IMR-90 (cell line): Measurements from ENCODE around the gene NKX1-1. TPM values are rescaled to one million over a fixed set of nuclear protein-coding genes. Genes with fewer than 3 reads are reported as not detected.

Source experiments
- ATAC-seq: fragments of 200-7000 bp; cut with Tn5 transposase; 2 replicates; pipeline ENCODE4 v1.9.1; 2020; ENCODE audit warnings: low read depth, mild to moderate bottlenecking, moderate library complexity
- BruUV-seq: library from RNA; stranded (reverse); fragments of 400-500 nt; replicated peaks from 2 replicates; lab custom pipeline; 2021; lab: Mats Ljungman, UMichigan
- CTCF ChIA-PET: fragments of 300-600 bp; formaldehyde crosslinking; extraction: SDS; loops from one replicate; lab custom pipeline; 2021; ENCODE audit warnings: antibody characterized with exemption; lab: Yijun Ruan, JAX
- POLR2A ChIA-PET: fragments of 300-600 bp; sonication (Branson Sonifier 250); formaldehyde crosslinking; loops from one replicate; lab custom pipeline; 2022; ENCODE audit warnings: antibody characterized with exemption; ENCODE audit not compliant: unreplicated experiment; lab: Charles Lee
- DNase-seq: peaks from one replicate; pipeline ENCODE4 v3.0.0; 2013
- H2AFZ ChIP-seq: replicated peaks from 2 replicates; pipeline ENCODE3; 2013; ENCODE audit warnings: low read length, mild to moderate bottlenecking; ENCODE audit not compliant: poor library complexity
- H2AK5ac ChIP-seq: 2 replicates; pipeline ENCODE4 v1.6.1; 2013; ENCODE audit warnings: low read depth, low read length, inconsistent platforms
- H2AK9ac ChIP-seq: replicated peaks from 2 replicates; pipeline ENCODE3; 2013; ENCODE audit warnings: mild to moderate bottlenecking, low read depth, low read length, moderate library complexity; ENCODE audit not compliant: poor library complexity
- H2BK120ac ChIP-seq: 2 replicates; pipeline ENCODE4 v1.6.1; 2013; ENCODE audit warnings: low read depth, low read length, inconsistent platforms
- H2BK15ac ChIP-seq: 3 replicates; pipeline ENCODE4 v1.6.1; 2013; ENCODE audit warnings: low read depth, low read length, inconsistent platforms
- H2BK20ac ChIP-seq: 2 replicates; pipeline ENCODE4 v1.6.1; 2013; ENCODE audit warnings: low read depth, mild to moderate bottlenecking, inconsistent platforms, low read length, moderate library complexity
- H2BK5ac ChIP-seq: 2 replicates; pipeline ENCODE4 v1.6.1; 2013; ENCODE audit warnings: mild to moderate bottlenecking, low read depth, low read length, inconsistent platforms; ENCODE audit not compliant: poor library complexity, severe bottlenecking
- H3K14ac ChIP-seq: replicated peaks from 2 replicates; pipeline ENCODE4 v1.6.1; 2013; ENCODE audit warnings: low read depth, low read length, inconsistent platforms
- H3K18ac ChIP-seq: 2 replicates; pipeline ENCODE4 v1.6.1; 2013; ENCODE audit warnings: low read depth, low read length, control low read depth
- H3K23ac ChIP-seq: 2 replicates; pipeline ENCODE4 v1.6.1; 2013; ENCODE audit warnings: low read depth, low read length, inconsistent platforms
- H3K27ac ChIP-seq: 2 replicates; pipeline ENCODE4 v1.5.1; 2013; ENCODE audit warnings: mild to moderate bottlenecking, control low read depth, low read length; ENCODE audit not compliant: insufficient read depth
- H3K27me3 ChIP-seq: 2 replicates; pipeline ENCODE4 v1.6.1; 2013; ENCODE audit warnings: low read length; ENCODE audit not compliant: control insufficient read depth, insufficient read depth
- H3K36me3 ChIP-seq: 2 replicates; pipeline ENCODE4 v1.6.1; 2013; ENCODE audit warnings: low read length, mixed read lengths; ENCODE audit not compliant: control insufficient read depth, insufficient read depth
- H3K4ac ChIP-seq: 2 replicates; pipeline ENCODE4 v1.6.1; 2013; ENCODE audit warnings: low read depth, low read length, inconsistent platforms
- H3K4me1 ChIP-seq: 2 replicates; pipeline ENCODE4 v1.6.1; 2013; ENCODE audit warnings: low read length, mixed read lengths; ENCODE audit not compliant: control insufficient read depth, insufficient read depth
- H3K4me2 ChIP-seq: 2 replicates; pipeline ENCODE4 v1.6.1; 2013; ENCODE audit warnings: low read depth, mild to moderate bottlenecking, control low read depth, low read length, moderate library complexity
- H3K4me3 ChIP-seq: 2 replicates; pipeline ENCODE4 v1.5.1; 2013; ENCODE audit warnings: low read depth, mild to moderate bottlenecking, control low read depth, low read length, moderate library complexity; ENCODE audit not compliant: insufficient read depth
- H3K56ac ChIP-seq: 2 replicates; pipeline ENCODE4 v1.6.1; 2013; ENCODE audit warnings: low read length, inconsistent platforms; ENCODE audit not compliant: insufficient read depth; ENCODE audit errors: extremely low read depth
- H3K79me1 ChIP-seq, 2 experiments: 2 replicates each; pipeline ENCODE4 v1.6.1; 2013; ENCODE audit warnings: low read length in 2 of 2, inconsistent platforms in 1 of 2, low read depth in 1 of 2
- H3K9ac ChIP-seq: 2 replicates; pipeline ENCODE4 v1.6.1; 2013; ENCODE audit warnings: low read depth, low read length, control low read depth
- H3K9me1 ChIP-seq: 2 replicates; pipeline ENCODE4 v1.6.1; 2013; ENCODE audit warnings: low read length, inconsistent platforms; ENCODE audit not compliant: insufficient read depth
- H3K9me3 ChIP-seq: 2 replicates; pipeline ENCODE4 v1.6.1; 2013; ENCODE audit warnings: low read length; ENCODE audit not compliant: control insufficient read depth, insufficient read depth
- H4K20me1 ChIP-seq: 2 replicates; pipeline ENCODE4 v1.6.1; 2013; ENCODE audit warnings: low read length, inconsistent platforms; ENCODE audit not compliant: insufficient read depth
- H4K5ac ChIP-seq: 2 replicates; pipeline ENCODE4 v1.6.1; 2013; ENCODE audit warnings: mild to moderate bottlenecking, low read depth, low read length, control low read depth
- H4K8ac ChIP-seq, 2 experiments: 2 replicates each; pipeline ENCODE4 v1.6.1; 2013; ENCODE audit warnings: low read depth in 2 of 2, low read length in 2 of 2, control low read depth in 1 of 2, inconsistent platforms in 1 of 2
- H4K91ac ChIP-seq: 2 replicates; pipeline ENCODE4 v1.6.1; 2013; ENCODE audit warnings: low read depth, low read length, inconsistent platforms; ENCODE audit not compliant: insufficient read depth
- BHLHE40 ChIP-seq: fragments of 150-350 bp; IDR thresholded peaks from 2 replicates; pipeline ENCODE4 v1.6.1; 2016; ENCODE audit warnings: mild to moderate bottlenecking, low read depth, low read length
- CEBPB ChIP-seq: IDR thresholded peaks from 2 replicates; pipeline ENCODE4 v1.6.1; 2012; ENCODE audit warnings: low read depth, low read length, improper control_type of control experiment
- CHD1 ChIP-seq: IDR thresholded peaks from 2 replicates; pipeline ENCODE4 v1.6.1; 2012; ENCODE audit warnings: low read depth, low read length, improper control_type of control experiment
- MAFK ChIP-seq: IDR thresholded peaks from 2 replicates; pipeline ENCODE4 v1.6.1; 2012; ENCODE audit warnings: low read depth, low read length, improper control_type of control experiment
- MAZ ChIP-seq: IDR thresholded peaks from 2 replicates; pipeline ENCODE4 v1.6.1; 2012; ENCODE audit warnings: low read depth, mild to moderate bottlenecking, low read length, improper control_type of control experiment, moderate library complexity, borderline replicate concordance
- MXI1 ChIP-seq: IDR thresholded peaks from 2 replicates; pipeline ENCODE4 v1.6.1; 2012; ENCODE audit warnings: low read depth, mild to moderate bottlenecking, low read length, moderate library complexity, borderline replicate concordance
- NFE2L2 ChIP-seq: fragments of 150-350 bp; IDR thresholded peaks from 2 replicates; pipeline ENCODE4 v1.6.1; 2016; ENCODE audit warnings: low read depth, mild to moderate bottlenecking, low read length
- POLR2A ChIP-seq: IDR thresholded peaks from 2 replicates; pipeline ENCODE4 v1.6.1; 2012; ENCODE audit warnings: mild to moderate bottlenecking, low read depth, low read length
- RAD21 ChIP-seq: IDR thresholded peaks from 2 replicates; pipeline ENCODE4 v1.6.1; 2012; ENCODE audit warnings: low read length, improper control_type of control experiment
- RCOR1 ChIP-seq: IDR thresholded peaks from 2 replicates; pipeline ENCODE4 v1.6.1; 2012; ENCODE audit warnings: mild to moderate bottlenecking, low read length, improper control_type of control experiment; ENCODE audit not compliant: insufficient replicate concordance
- RFX5 ChIP-seq: IDR thresholded peaks from 2 replicates; pipeline ENCODE4 v1.8.0; 2012; ENCODE audit warnings: low read depth, mild to moderate bottlenecking, low read length, moderate library complexity
- SMC3 ChIP-seq: fragments of 150-350 bp; IDR thresholded peaks from 2 replicates; pipeline ENCODE4 v1.6.1; 2016; ENCODE audit warnings: low read depth, mild to moderate bottlenecking, antibody characterized with exemption, low read length, moderate library complexity
- WGBS, 2 experiments: methylation state at CpG; one replicate each; pipeline versions ENCODE4 v1.1.5 to v1.1.7; 2013; ENCODE audit warnings: missing lambda C conversion rate in 2 of 2; ENCODE audit not compliant: insufficient read length in 1 of 2; ENCODE audit errors: extremely low coverage in 2 of 2; 5-methylcytosine and 5-hydroxymethylcytosine counted together
- dilution Hi-C: fragments of 300-500 bp; cut with HindIII; formaldehyde crosslinking; loops from one replicate; pipeline ENCODE4 v1.14.3; 2018; ENCODE audit warnings: low sequenced_read_pairs; ENCODE audit not compliant: unreplicated experiment
- in situ Hi-C: fragments of 300-500 bp; cut with MboI; formaldehyde crosslinking; loops from 3 replicates; pipeline ENCODE4 v1.14.3; 2019; ENCODE audit warnings: low sequenced_read_pairs, inconsistent platforms, mixed read lengths
- intact Hi-C: fragments of 100-400 bp; cut with micrococcal nuclease; formaldehyde crosslinking; loops from 2 replicates; pipeline ENCODE4 v1.10.0; 2022
- polyA plus RNA-seq, 3 experiments: library from polyadenylated mRNA; depleted of rRNA; stranded (reverse); fragments of >200 nt; gene quantifications; 2 replicates each; pipeline ENCODE4 v1.2.3, GENCODE V29; 2012; ENCODE audit warnings: low replicate concordance in 1 of 3
- total RNA-seq: library from RNA; depleted of rRNA; stranded (reverse); fragments of >200 nt; gene quantifications from 2 replicates; pipeline ENCODE4 v1.2.3, GENCODE V29; 2012
- TF ChIP-seq, protein P1 (sequence below): fragments of 150-350 bp; IDR thresholded peaks from 2 replicates; pipeline ENCODE4 v1.6.1; 2017; ENCODE audit warnings: mild to moderate bottlenecking, antibody characterized with exemption, low read length, low read depth
- TF ChIP-seq, protein P2 (sequence below): fragments of 150-350 bp; IDR thresholded peaks from 2 replicates; pipeline ENCODE4 v1.6.1; 2016; ENCODE audit warnings: low read depth, mild to moderate bottlenecking, low read length, moderate library complexity, borderline replicate concordance
- TF ChIP-seq, protein P3 (sequence below): conservative IDR thresholded peaks from 2 replicates; pipeline ENCODE4 v1.5.1; 2012; ENCODE audit warnings: mild to moderate bottlenecking, low read depth, low read length, improper control_type of control experiment

The NKX1-1 gene
- total and polyA plus RNA-seq, 2 of the 4 experiments (the other 2 are of a cell fraction): not detected

DNA sequence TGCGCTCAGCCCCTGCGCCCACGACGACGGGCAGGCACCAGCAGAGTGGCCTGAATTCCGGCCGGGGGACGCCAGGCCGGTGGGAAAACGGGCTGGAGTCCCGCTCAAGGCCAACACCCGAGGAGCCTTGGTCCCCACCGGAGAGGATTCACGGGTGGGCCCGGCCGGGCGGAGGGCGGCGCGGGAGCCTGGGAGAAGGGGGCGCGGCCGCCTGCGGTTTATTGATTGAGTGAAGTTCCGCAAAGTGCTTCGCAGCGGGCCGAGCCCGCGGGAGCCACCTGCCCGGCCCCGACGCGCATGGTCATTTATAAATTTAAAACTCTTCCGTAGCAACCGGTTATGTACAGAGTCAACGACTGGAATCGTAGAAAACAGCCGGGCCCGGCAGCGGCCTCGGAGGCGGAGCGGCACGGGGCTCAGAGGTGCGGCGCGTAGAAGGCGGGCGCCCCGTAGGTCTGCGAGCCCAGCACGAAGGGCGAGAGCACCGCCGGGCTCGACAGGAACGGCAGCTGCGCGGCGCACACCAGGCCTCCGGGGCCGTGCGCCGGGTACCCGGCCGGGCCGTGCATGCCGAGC, 3.6 kb downstream of the NKX1-1 start:
- 8% methylated on average over 28 of the region's 69 CpGs; no CpG with 5 or more reads in 1 of the 2 experiments for WGBS, 2 experiments
- Histone ChIP-seq H3K56ac (no peak overlapping the region), H3K79me1 (no peaks in the 10 kb centered on the region), H4K20me1 (no peaks in the 10 kb centered on the region), H3K4me2 (no peak overlapping the region), H3K36me3 (no peaks in the 10 kb centered on the region), H4K8ac (no peak overlapping the region), H3K4ac (no peak overlapping the region), H3K9ac (no peak overlapping the region), H2BK20ac (no peak overlapping the region), H2BK15ac (no peak overlapping the region), H2BK5ac (no peak overlapping the region), H2AFZ (no peak overlapping the region), H2AK5ac (no peak overlapping the region), H3K23ac (no peak overlapping the region), H2AK9ac (no peak overlapping the region), H3K4me3 (no peak overlapping the region), H3K9me3 (peaks cover 8% of the 10 kb centered on the region), H4K5ac (no peak overlapping the region), H3K27ac (no peak overlapping the region), H3K14ac (no peak overlapping the region), H3K4me1 (no peaks in the 10 kb centered on the region), H3K9me1 (no peaks in the 10 kb centered on the region), H2BK120ac (no peak overlapping the region), H4K91ac (no peak overlapping the region), H3K18ac (no peak overlapping the region), H3K27me3 (peaks cover 73% of the 10 kb centered on the region)
- TF ChIP-seq SMC3: no peak
- TF ChIP-seq, protein P1, sequence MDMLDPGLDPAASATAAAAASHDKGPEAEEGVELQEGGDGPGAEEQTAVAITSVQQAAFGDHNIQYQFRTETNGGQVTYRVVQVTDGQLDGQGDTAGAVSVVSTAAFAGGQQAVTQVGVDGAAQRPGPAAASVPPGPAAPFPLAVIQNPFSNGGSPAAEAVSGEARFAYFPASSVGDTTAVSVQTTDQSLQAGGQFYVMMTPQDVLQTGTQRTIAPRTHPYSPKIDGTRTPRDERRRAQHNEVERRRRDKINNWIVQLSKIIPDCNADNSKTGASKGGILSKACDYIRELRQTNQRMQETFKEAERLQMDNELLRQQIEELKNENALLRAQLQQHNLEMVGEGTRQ: no peak
- TF ChIP-seq MXI1: no peak
- TF ChIP-seq, protein P2, sequence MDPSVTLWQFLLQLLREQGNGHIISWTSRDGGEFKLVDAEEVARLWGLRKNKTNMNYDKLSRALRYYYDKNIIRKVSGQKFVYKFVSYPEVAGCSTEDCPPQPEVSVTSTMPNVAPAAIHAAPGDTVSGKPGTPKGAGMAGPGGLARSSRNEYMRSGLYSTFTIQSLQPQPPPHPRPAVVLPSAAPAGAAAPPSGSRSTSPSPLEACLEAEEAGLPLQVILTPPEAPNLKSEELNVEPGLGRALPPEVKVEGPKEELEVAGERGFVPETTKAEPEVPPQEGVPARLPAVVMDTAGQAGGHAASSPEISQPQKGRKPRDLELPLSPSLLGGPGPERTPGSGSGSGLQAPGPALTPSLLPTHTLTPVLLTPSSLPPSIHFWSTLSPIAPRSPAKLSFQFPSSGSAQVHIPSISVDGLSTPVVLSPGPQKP: no peak
- TF ChIP-seq POLR2A: no peak
- TF ChIP-seq NFE2L2: no peak
- TF ChIP-seq, protein P3, sequence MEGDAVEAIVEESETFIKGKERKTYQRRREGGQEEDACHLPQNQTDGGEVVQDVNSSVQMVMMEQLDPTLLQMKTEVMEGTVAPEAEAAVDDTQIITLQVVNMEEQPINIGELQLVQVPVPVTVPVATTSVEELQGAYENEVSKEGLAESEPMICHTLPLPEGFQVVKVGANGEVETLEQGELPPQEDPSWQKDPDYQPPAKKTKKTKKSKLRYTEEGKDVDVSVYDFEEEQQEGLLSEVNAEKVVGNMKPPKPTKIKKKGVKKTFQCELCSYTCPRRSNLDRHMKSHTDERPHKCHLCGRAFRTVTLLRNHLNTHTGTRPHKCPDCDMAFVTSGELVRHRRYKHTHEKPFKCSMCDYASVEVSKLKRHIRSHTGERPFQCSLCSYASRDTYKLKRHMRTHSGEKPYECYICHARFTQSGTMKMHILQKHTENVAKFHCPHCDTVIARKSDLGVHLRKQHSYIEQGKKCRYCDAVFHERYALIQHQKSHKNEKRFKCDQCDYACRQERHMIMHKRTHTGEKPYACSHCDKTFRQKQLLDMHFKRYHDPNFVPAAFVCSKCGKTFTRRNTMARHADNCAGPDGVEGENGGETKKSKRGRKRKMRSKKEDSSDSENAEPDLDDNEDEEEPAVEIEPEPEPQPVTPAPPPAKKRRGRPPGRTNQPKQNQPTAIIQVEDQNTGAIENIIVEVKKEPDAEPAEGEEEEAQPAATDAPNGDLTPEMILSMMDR: no peak
- TF ChIP-seq MAZ: no peak
- no peak for TF ChIP-seq MAFK
- no peak for TF ChIP-seq CHD1
- TF ChIP-seq CEBPB: no peak
- no peak for TF ChIP-seq RAD21
- no peak for TF ChIP-seq BHLHE40
- TF ChIP-seq RCOR1: no peak
- TF ChIP-seq RFX5: no peak
- intact Hi-C loops (no loop called here), dilution Hi-C loops (no loop called here), in situ Hi-C loops (no loop called here)
- BruUV-seq: no TSS peak
- ChIA-PET CTCF (no interaction called here), POLR2A (no interaction called here)
- DNase-seq (no peak), ATAC-seq (peak; percentile 50)
